ENCODE results near the gene RBM23. TPM values are rescaled to one million over a fixed set of nuclear protein-coding genes. Genes with fewer than 3 reads are reported as not detected.
"Not testable (repeated sequence)": the region's sequence is repeated elsewhere in the genome, so short reads cannot be mapped to it uniquely, and the experiment has no call there.

The RBM23 gene
- total RNA-seq, 2 donors from 2014 or later = 170 to 463 TPM

GRCh38 chr14:22866874-22867273 is 52.1 kb downstream of the RBM23 start:
- Histone ChIP-seq H3K4me3 (no peak overlapping the region), H3K36me3 (no peaks in the 10 kb centered on the region), H3K27ac (no peak overlapping the region), H3K4me1 (replicated peaks) (no peaks in the 10 kb centered on the region), H3K27me3 (replicated peaks; ENCODE audit: insufficient read depth) (no peaks in the 10 kb centered on the region), H3K9me3 (no peaks in the 10 kb centered on the region)
- TF ChIP-seq POLR2A (IDR thresholded peaks at IDR 0.05) (no peak), CTCF (IDR thresholded peaks at IDR 0.05) (no peak), POLR2AphosphoS5 (IDR thresholded peaks at IDR 0.05) (no peak)
- 97% methylated on average over 5 of the region's 5 CpGs for WGBS
- intact Hi-C loops (cut with DNase I) = no loop called here
- DNase-seq (ENCODE audit: low spot score) = no peak

- no peak for DNase-seq (ENCODE audit: low spot score)
- H3K27me3 ChIP-seq (replicated peaks; ENCODE audit: insufficient read depth) = no peaks in the 10 kb centered on the region
- no peaks in the 10 kb centered on the region for H3K36me3 ChIP-seq
- intact Hi-C loops (cut with DNase I) = no loop called here
- WGBS = 40% methylated on average over 6 of the region's 6 CpGs
- no peak overlapping the region for H3K4me3 ChIP-seq
- no peak overlapping the region for H3K27ac ChIP-seq
- no peaks in the 10 kb centered on the region for H3K4me1 ChIP-seq (replicated peaks)
- H3K9me3 ChIP-seq = no peaks in the 10 kb centered on the region
- TF ChIP-seq POLR2A (IDR thresholded peaks at IDR 0.05) (no peak), POLR2AphosphoS5 (IDR thresholded peaks at IDR 0.05) (no peak), CTCF (IDR thresholded peaks at IDR 0.05) (no peak)
Observed at GRCh38 chr14:22865424-22866405, 53.2 kb downstream of the RBM23 start.

- H3K27ac ChIP-seq = no peak overlapping the region
- intact Hi-C loops (cut with DNase I) = no loop called here
- WGBS = 87% methylated on average over 4 of the region's 4 CpGs
- H3K4me1 ChIP-seq (replicated peaks) = no peaks in the 10 kb centered on the region
- H3K4me3 ChIP-seq = no peak overlapping the region
- H3K27me3 ChIP-seq (replicated peaks; ENCODE audit: insufficient read depth) = no peaks in the 10 kb centered on the region
- no peak for DNase-seq (ENCODE audit: low spot score)
- H3K9me3 ChIP-seq = no peaks in the 10 kb centered on the region
- no peaks in the 10 kb centered on the region for H3K36me3 ChIP-seq
- TF ChIP-seq POLR2A (IDR thresholded peaks at IDR 0.05) (no peak), CTCF (IDR thresholded peaks at IDR 0.05) (no peak)
Observed at GRCh38 chr14:22864979-22865378, 54.0 kb downstream of the RBM23 start.

- no peaks in the 10 kb centered on the region for H3K4me1 ChIP-seq (replicated peaks)
- no peaks in the 10 kb centered on the region for H3K36me3 ChIP-seq
- TF ChIP-seq POLR2AphosphoS5 (IDR thresholded peaks at IDR 0.05) = no peak
- no peak for TF ChIP-seq POLR2A (IDR thresholded peaks at IDR 0.05)
- no peak for TF ChIP-seq CTCF (IDR thresholded peaks at IDR 0.05)
- no peaks in the 10 kb centered on the region for H3K27me3 ChIP-seq (replicated peaks; ENCODE audit: insufficient read depth)
- DNase-seq (ENCODE audit: low spot score) = no peak
- no peaks in the 10 kb centered on the region for H3K9me3 ChIP-seq
- intact Hi-C loops (cut with DNase I) = no loop called here
- H3K4me3 ChIP-seq = no peak overlapping the region
- H3K27ac ChIP-seq = no peak overlapping the region
Observed at GRCh38 chr14:22861651-22862050, 57.3 kb downstream of the RBM23 start.

- H3K4me1 ChIP-seq (replicated peaks); H3K9me3 ChIP-seq; DNase-seq (ENCODE audit: low spot score); H3K36me3 ChIP-seq; H3K27ac ChIP-seq; H3K27me3 ChIP-seq (replicated peaks; ENCODE audit: insufficient read depth); H3K4me3 ChIP-seq; intact Hi-C loops (cut with DNase I): not testable (repeated sequence)
- 64% methylated on average over 3 of the region's 3 CpGs for WGBS
Observed at GRCh38 chr14:22860377-22860776, 58.6 kb downstream of the RBM23 start.

All from prostate gland (tissue), 2 donors.